DOHH2 (cell line): ENCODE results near the gene CNTN4.

Experiments
- CTCF ChIP-seq: fragments of 200-600 bp; sonication (generic); IDR thresholded peaks from one replicate; pipeline ENCODE4 v1.5.1; 2014; ENCODE audit warnings: antibody characterized with exemption, mild to moderate bottlenecking, low read depth, low read length; ENCODE audit not compliant: poor library complexity, severe bottlenecking
- EZH2phosphoT487 ChIP-seq: fragments of 200-600 bp; sonication (generic); IDR thresholded peaks from 2 replicates; pipeline ENCODE4 v1.6.1; 2017; ENCODE audit warnings: borderline replicate concordance, mild to moderate bottlenecking, antibody characterized with exemption, low read length, moderate library complexity, mixed read lengths

DNA sequence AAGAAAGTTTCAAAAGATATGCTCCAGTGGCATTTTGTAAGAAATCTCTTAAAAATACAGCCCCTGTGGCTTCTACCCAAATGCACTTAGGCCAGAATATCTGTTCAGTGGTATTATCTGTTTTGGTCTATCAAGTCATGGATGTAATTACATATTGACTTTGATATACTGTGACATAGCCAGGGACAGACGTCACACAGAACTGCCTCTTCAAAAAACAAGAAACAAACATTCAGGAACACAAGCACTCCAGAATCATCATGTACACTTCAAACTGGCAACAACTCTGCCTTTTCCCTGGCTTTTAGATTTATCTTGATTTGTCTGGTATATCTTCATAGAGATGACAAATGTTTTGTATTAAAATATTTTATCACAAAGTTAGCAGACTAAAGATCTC, 771.2 kb downstream of the CNTN4 start:
- TF ChIP-seq CTCF (no peak), EZH2phosphoT487 (no peak)
